B cell (primary cell): Measurements from ENCODE around the gene KCTD13. TPM values are rescaled to one million over a fixed set of nuclear protein-coding genes. Genes with fewer than 3 reads are reported as not detected.

Experiments used
- ATAC-seq: fragments of 200-7000 bp; cut with Tn5 transposase; one replicate; pipeline ENCODE4 v1.10.0; 2021; ENCODE audit warnings: low read depth, mild to moderate bottlenecking, moderate number of reproducible peaks, moderate library complexity
- CTCF ChIA-PET: fragments of 350-600 bp; sonication (Branson Sonifier 250); formaldehyde crosslinking; loops from one replicate; lab custom pipeline; 2021; ENCODE audit warnings: antibody characterized with exemption, inconsistent platforms; lab: Charles Lee
- POLR2A ChIA-PET: fragments of 350-600 bp; sonication (Branson Sonifier 250); formaldehyde crosslinking; loops from one replicate; lab custom pipeline; 2021; ENCODE audit warnings: antibody characterized with exemption; lab: Charles Lee
- DNase-seq: peaks from one replicate; pipeline ENCODE4 v3.0.0; 2013
- H2AFZ ChIP-seq: 2 replicates; pipeline ENCODE4 v1.6.1; 2012; ENCODE audit warnings: mild to moderate bottlenecking, low read depth, low read length; ENCODE audit not compliant: insufficient read depth, poor library complexity, severe bottlenecking
- H3K27ac ChIP-seq, 2 donors: 1 replicate in 1 of 2; 2 replicates in 1 of 2; pipeline ENCODE4 v1.5.1; 2012 to 2013; ENCODE audit warnings: low read length in 2 of 2, mild to moderate bottlenecking in 2 of 2, moderate library complexity in 1 of 2
- H3K27me3 ChIP-seq, 4 experiments: fragments of 200-600 bp in 1 of 4; sonication (generic) in 1 of 4; replicated peaks in 1 of 4; 1 replicate in 2 of 4; 2 replicates in 2 of 4; pipeline versions ENCODE4 v1.6.1 to v1.7.0; 2013 to 2016; ENCODE audit warnings: low read length in 3 of 4, mild to moderate bottlenecking in 2 of 4, mixed read lengths in 1 of 4, moderate library complexity in 1 of 4; ENCODE audit not compliant: insufficient read depth in 4 of 4, control insufficient read depth in 3 of 4; ENCODE audit errors: control extremely low read depth in 1 of 4
- H3K36me3 ChIP-seq, 2 experiments: replicated peaks in 1 of 2; 1 replicate in 1 of 2; 2 replicates in 1 of 2; pipeline versions ENCODE4 v1.6.1 to v1.7.1; 2013; ENCODE audit warnings: low read length in 1 of 2; ENCODE audit not compliant: insufficient read depth in 2 of 2, control insufficient read depth in 1 of 2; ENCODE audit errors: control extremely low read depth in 1 of 2, extremely low read depth in 1 of 2
- H3K4me1 ChIP-seq, 2 donors: fragments of 200-600 bp in 1 of 2; sonication (generic) in 1 of 2; 1 replicate in 1 of 2; 2 replicates in 1 of 2; pipeline versions ENCODE4 v1.5.1 to v1.6.1; 2013 to 2017; ENCODE audit warnings: low read length in 2 of 2; ENCODE audit not compliant: control insufficient read depth in 2 of 2, insufficient read depth in 2 of 2
- H3K4me2 ChIP-seq: replicated peaks from 2 replicates; pipeline ENCODE3; 2012; ENCODE audit warnings: mild to moderate bottlenecking, low read depth, low read length; ENCODE audit not compliant: poor library complexity, severe bottlenecking
- H3K4me3 ChIP-seq, 5 experiments: fragments of 200-600 bp in 1 of 5; sonication (generic) in 1 of 5; 1 replicate in 3 of 5; 2 replicates in 2 of 5; pipeline versions ENCODE4 v1.5.1 to v1.7.0; 2011 to 2016; ENCODE audit warnings: low read length in 4 of 5, mild to moderate bottlenecking in 4 of 5, low read depth in 2 of 5, control low read depth in 1 of 5, moderate library complexity in 1 of 5; ENCODE audit not compliant: insufficient read depth in 1 of 5; ENCODE audit errors: control extremely low read depth in 1 of 5, extremely low read depth in 1 of 5
- H3K79me2 ChIP-seq: fragments of 200-600 bp; sonication (generic); one replicate; pipeline ENCODE4 v1.6.0; 2016; ENCODE audit warnings: low read length; ENCODE audit not compliant: control insufficient read depth, insufficient read depth
- H3K9ac ChIP-seq: fragments of 200-600 bp; sonication (generic); 2 replicates; pipeline ENCODE4 v1.6.1; 2017; ENCODE audit warnings: mild to moderate bottlenecking, low read length, moderate library complexity
- H3K9me3 ChIP-seq, 3 donors: one replicate each; pipeline versions ENCODE4 v1.6.1 to v1.7.1; 2013; ENCODE audit warnings: low read length in 2 of 3; ENCODE audit not compliant: control insufficient read depth in 2 of 3, insufficient read depth in 1 of 3; ENCODE audit errors: control extremely low read depth in 1 of 3
- H4K20me1 ChIP-seq: 2 replicates; pipeline ENCODE4 v1.6.0; 2012; ENCODE audit warnings: mild to moderate bottlenecking, low read length; ENCODE audit not compliant: insufficient read depth, control insufficient read depth, poor library complexity, severe bottlenecking
- H3K27ac Mint-ChIP-seq: one replicate; pipeline ENCODE4 v1.8.0; 2021; ENCODE audit warnings: mixed read lengths
- H3K27me3 Mint-ChIP-seq: one replicate; pipeline ENCODE4 v1.8.0; 2021; ENCODE audit warnings: mixed read lengths
- H3K4me1 Mint-ChIP-seq: one replicate; pipeline ENCODE4 v1.8.0; 2021; ENCODE audit warnings: mixed read lengths
- H3K4me3 Mint-ChIP-seq: one replicate; pipeline ENCODE4 v1.8.0; 2021; ENCODE audit warnings: mixed read lengths
- H3K9me3 Mint-ChIP-seq: one replicate; pipeline ENCODE4 v1.8.0; 2022; ENCODE audit warnings: mixed read lengths; ENCODE audit not compliant: insufficient read depth
- EZH2 ChIP-seq: IDR thresholded peaks from 2 replicates; pipeline ENCODE4 v1.6.1; 2012; ENCODE audit warnings: borderline replicate concordance, low read depth, mild to moderate bottlenecking, moderate library complexity, low read length; ENCODE audit not compliant: insufficient read depth, poor library complexity, severe bottlenecking
- WGBS: methylation state at CpG from one replicate; pipeline ENCODE4 v1.1.5; 2013; ENCODE audit warnings: missing lambda C conversion rate; ENCODE audit not compliant: insufficient coverage; 5-methylcytosine and 5-hydroxymethylcytosine counted together
- intact Hi-C: fragments of 100-400 bp; cut with micrococcal nuclease; formaldehyde crosslinking; loops from one replicate; pipeline ENCODE4 v1.10.0; 2022
- polyA plus RNA-seq: library from polyadenylated mRNA; depleted of rRNA; stranded (reverse); fragments of >200 nt; gene quantifications from 2 replicates; pipeline ENCODE4 v1.2.3, GENCODE V29; 2012
- total RNA-seq, 2 donors: library from RNA; stranded (reverse); fragments of 120-200 nt in 1 of 2; gene quantifications; 1 replicate in 1 of 2; 2 replicates in 1 of 2; pipeline versions ENCODE4 v1.2.3 to v1.2.4, GENCODE V29; 2013 to 2022
- TF ChIP-seq, protein P1 (sequence below): fragments of 200-600 bp; IDR thresholded peaks from one replicate; pipeline ENCODE4 v1.8.0; 2022; ENCODE audit warnings: antibody characterized with exemption, mild to moderate bottlenecking

Gene KCTD13
- total and polyA plus RNA-seq, 2 donors (not counting 1 experiment from before 2014, with no cell fraction given) = 61.5 to 74.3 TPM

DNA sequence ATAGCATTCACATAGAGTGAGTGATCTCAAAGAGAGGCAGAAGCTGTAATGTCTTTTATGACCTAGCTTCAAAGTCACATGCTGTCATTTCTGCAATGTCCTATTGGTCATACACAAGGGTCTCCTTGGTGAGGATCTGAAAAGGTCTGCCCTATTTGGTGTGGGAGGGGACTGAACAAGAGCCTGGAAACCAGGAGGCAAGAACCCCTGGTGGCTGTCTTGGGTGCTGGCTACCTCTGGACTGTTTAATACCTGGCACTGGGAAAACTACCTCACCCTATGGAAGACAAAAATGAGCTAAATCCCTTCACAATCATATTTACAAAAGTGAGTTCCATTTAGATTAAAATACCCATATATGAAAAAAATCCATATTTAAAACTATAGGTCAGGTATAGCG is 9.0 kb downstream of the KCTD13 start:
- peaks cover 6 to 54% of the 10 kb centered on the region in 2 experiments for H3K36me3 ChIP-seq
- ATAC-seq (no peak), DNase-seq (no peak)
- H3K4me1 ChIP-seq = no peaks in the 10 kb centered on the region
- no peak overlapping the region for H3K4me3 ChIP-seq
- Mint-ChIP-seq H3K9me3 (no peaks in the 10 kb centered on the region), H3K4me3 (no peak overlapping the region), H3K4me1 (no peaks in the 10 kb centered on the region), H3K27me3 (no peaks in the 10 kb centered on the region), H3K27ac (no peak overlapping the region)
- 100% methylated on average over 1 of the region's 1 CpG for WGBS
- ChIA-PET POLR2A (interaction anchor here (0.6 kb wide), 1 partner anchor 12 kb away, joined by 9 read pairs; no protein-coding TSS in a partner anchor), CTCF (no interaction called here)
- H3K9me3 ChIP-seq = no peaks in the 10 kb centered on the region
- no peaks in the 10 kb centered on the region for H3K27me3 ChIP-seq
- no peaks in the 10 kb centered on the region for H4K20me1 ChIP-seq
- intact Hi-C loops = no loop called here
- TF ChIP-seq, protein P1, sequence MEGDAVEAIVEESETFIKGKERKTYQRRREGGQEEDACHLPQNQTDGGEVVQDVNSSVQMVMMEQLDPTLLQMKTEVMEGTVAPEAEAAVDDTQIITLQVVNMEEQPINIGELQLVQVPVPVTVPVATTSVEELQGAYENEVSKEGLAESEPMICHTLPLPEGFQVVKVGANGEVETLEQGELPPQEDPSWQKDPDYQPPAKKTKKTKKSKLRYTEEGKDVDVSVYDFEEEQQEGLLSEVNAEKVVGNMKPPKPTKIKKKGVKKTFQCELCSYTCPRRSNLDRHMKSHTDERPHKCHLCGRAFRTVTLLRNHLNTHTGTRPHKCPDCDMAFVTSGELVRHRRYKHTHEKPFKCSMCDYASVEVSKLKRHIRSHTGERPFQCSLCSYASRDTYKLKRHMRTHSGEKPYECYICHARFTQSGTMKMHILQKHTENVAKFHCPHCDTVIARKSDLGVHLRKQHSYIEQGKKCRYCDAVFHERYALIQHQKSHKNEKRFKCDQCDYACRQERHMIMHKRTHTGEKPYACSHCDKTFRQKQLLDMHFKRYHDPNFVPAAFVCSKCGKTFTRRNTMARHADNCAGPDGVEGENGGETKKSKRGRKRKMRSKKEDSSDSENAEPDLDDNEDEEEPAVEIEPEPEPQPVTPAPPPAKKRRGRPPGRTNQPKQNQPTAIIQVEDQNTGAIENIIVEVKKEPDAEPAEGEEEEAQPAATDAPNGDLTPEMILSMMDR = no peak
- H3K79me2 ChIP-seq = peaks cover 7% of the 10 kb centered on the region
- no peak overlapping the region for H3K27ac ChIP-seq
- no peak overlapping the region for H3K4me2 ChIP-seq
- no peak overlapping the region for H3K9ac ChIP-seq
- H2AFZ ChIP-seq = no peak overlapping the region

GRCh38 chr16:29915590-29916247 is 10.3 kb downstream of the KCTD13 start:
- H3K4me1 Mint-ChIP-seq = no peaks in the 10 kb centered on the region
- Histone ChIP-seq H3K36me3 (peaks cover 6 to 41% of the 10 kb centered on the region in 2 experiments), H3K27ac (no peak overlapping the region), H3K79me2 (peaks cover 7% of the 10 kb centered on the region), H3K27me3 (no peaks in the 10 kb centered on the region), H3K4me2 (no peak overlapping the region), H2AFZ (no peak overlapping the region), H3K9me3 (no peaks in the 10 kb centered on the region), H4K20me1 (no peaks in the 10 kb centered on the region), H3K4me1 (no peaks in the 10 kb centered on the region), H3K4me3 (no peak overlapping the region), H3K9ac (no peak overlapping the region)
- POLR2A ChIA-PET = no interaction called here
- H3K4me3 Mint-ChIP-seq = no peak overlapping the region
- WGBS = 100% methylated on average over 3 of the region's 6 CpGs
- TF ChIP-seq, protein P1 = no peak
- TF ChIP-seq EZH2 = no peak
- H3K9me3 Mint-ChIP-seq = no peaks in the 10 kb centered on the region
- CTCF ChIA-PET = no interaction called here
- intact Hi-C loops = no loop called here
- DNase-seq (no peak), ATAC-seq (no peak)
- no peaks in the 10 kb centered on the region for H3K27me3 Mint-ChIP-seq
- H3K27ac Mint-ChIP-seq = no peak overlapping the region
